ENCODE results near the gene PNKD. TPM values are rescaled to one million over a fixed set of nuclear protein-coding genes. Genes with fewer than 3 reads are reported as not detected.

The PNKD gene
- total RNA-seq, 2 experiments from 2014 or later, result 66.3 to 74.5 TPM

GRCh38 chr2:218296847-218297246, 26.5 kb downstream of the PNKD start:
- intact Hi-C loops (cut with micrococcal nuclease; ENCODE audit: unreplicated experiment), result no loop called here
- Histone ChIP-seq H3K9me2 (ENCODE audit: insufficient read depth, low read length) (no peaks in the 10 kb centered on the region), H3K9me3 (ENCODE audit: low read length) (no peaks in the 10 kb centered on the region), H3K4me2 (ENCODE audit: low read length) (no peak overlapping the region), H2AFZ (ENCODE audit: low read length) (no peak overlapping the region), H3K27ac (ENCODE audit: low read depth, low read length, poor library complexity, severe bottlenecking) (no peak overlapping the region), H3K4me1 (ENCODE audit: insufficient read depth, low read length, poor library complexity, severe bottlenecking) (peaks cover 50% of the 10 kb centered on the region), H3K4me3 (ENCODE audit: low read depth, low read length, poor library complexity, severe bottlenecking) (no peak overlapping the region), H4K20me1 (ENCODE audit: insufficient read depth, low read length) (no peaks in the 10 kb centered on the region), H3K36me3 (ENCODE audit: insufficient read depth, low read length) (no peaks in the 10 kb centered on the region), H3K79me2 (ENCODE audit: insufficient read depth, low read depth, low read length) (peaks cover 4% of the 10 kb centered on the region; the same call in 1 of the 2 replicates)
- ChIA-PET POLR2A (interaction anchor here (1.1 to 1.3 kb wide), 3 partner anchors 60 to 96 kb away, joined by 4 read pairs; partner anchors contain the start of gene CATIP), CTCF (ENCODE audit: unreplicated experiment) (no interaction called here)
- peak; percentile 37; the same call in 1 of the 2 replicates for TF ChIP-seq CTCF (conservative IDR thresholded peaks at IDR 0.05; ENCODE audit: low read length)
- no peak for TF ChIP-seq EZH2phosphoT487 (IDR thresholded peaks at IDR 0.05; ENCODE audit: borderline replicate concordance, low read depth, low read length)
- no TSS peak for BruUV-seq (replicated peaks)
- peak; percentile 33 for DNase-seq (ENCODE audit: low spot score)

GRCh38 chr2:218298314-218298875, 28.1 kb downstream of the PNKD start:
- BruUV-seq (replicated peaks), result no TSS peak
- H3K36me3 ChIP-seq (ENCODE audit: insufficient read depth, low read length), result no peaks in the 10 kb centered on the region
- no peak overlapping the region for H3K4me2 ChIP-seq (ENCODE audit: low read length)
- H3K27ac ChIP-seq (ENCODE audit: low read depth, low read length, poor library complexity, severe bottlenecking), result no peak overlapping the region
- intact Hi-C loops (cut with micrococcal nuclease; ENCODE audit: unreplicated experiment), result no loop called here
- DNase-seq (ENCODE audit: low spot score), result no peak
- H3K4me3 ChIP-seq (ENCODE audit: low read depth, low read length, poor library complexity, severe bottlenecking), result no peak overlapping the region
- H4K20me1 ChIP-seq (ENCODE audit: insufficient read depth, low read length), result no peaks in the 10 kb centered on the region
- peak overlapping the region; percentile 33; the same call in 1 of the 2 replicates for H2AFZ ChIP-seq (ENCODE audit: low read length)
- no peaks in the 10 kb centered on the region for H3K9me3 ChIP-seq (ENCODE audit: low read length)
- TF ChIP-seq EZH2phosphoT487 (IDR thresholded peaks at IDR 0.05; ENCODE audit: borderline replicate concordance, low read depth, low read length) (no peak), CTCF (conservative IDR thresholded peaks at IDR 0.05; ENCODE audit: low read length) (no peak)
- no peaks in the 10 kb centered on the region for H3K79me2 ChIP-seq (ENCODE audit: insufficient read depth, low read depth, low read length)
- ChIA-PET POLR2A (interaction anchor here (0.9 to 1.4 kb wide), 3 partner anchors 29 to 102 kb away, joined by 3 read pairs; partner anchors contain the start of gene CTDSP1), CTCF (ENCODE audit: unreplicated experiment) (interaction anchor here (1.3 kb wide), 1 partner anchor 26 kb away, joined by 3 read pairs; no protein-coding TSS in a partner anchor)
- no peaks in the 10 kb centered on the region for H3K9me2 ChIP-seq (ENCODE audit: insufficient read depth, low read length)
- H3K4me1 ChIP-seq (ENCODE audit: insufficient read depth, low read length, poor library complexity, severe bottlenecking), result peaks cover 40% of the 10 kb centered on the region

- ChIA-PET CTCF (ENCODE audit: unreplicated experiment) (no interaction called here), POLR2A (no interaction called here)
- H2AFZ ChIP-seq (ENCODE audit: low read length), result no peak overlapping the region
- no peaks in the 10 kb centered on the region for H3K36me3 ChIP-seq (ENCODE audit: insufficient read depth, low read length)
- intact Hi-C loops (cut with micrococcal nuclease; ENCODE audit: unreplicated experiment), result loop anchor here (2.0 kb wide), 1 partner anchor 27 kb away; no protein-coding TSS in a partner anchor
- no peaks in the 10 kb centered on the region for H3K9me2 ChIP-seq (ENCODE audit: insufficient read depth, low read length)
- H3K4me2 ChIP-seq (ENCODE audit: low read length), result no peak overlapping the region
- no TSS peak for BruUV-seq (replicated peaks)
- no peak for TF ChIP-seq EZH2phosphoT487 (IDR thresholded peaks at IDR 0.05; ENCODE audit: borderline replicate concordance, low read depth, low read length)
- TF ChIP-seq CTCF (conservative IDR thresholded peaks at IDR 0.05; ENCODE audit: low read length), result no peak
- H3K27ac ChIP-seq (ENCODE audit: low read depth, low read length, poor library complexity, severe bottlenecking), result no peak overlapping the region
- no peaks in the 10 kb centered on the region for H4K20me1 ChIP-seq (ENCODE audit: insufficient read depth, low read length)
- no peaks in the 10 kb centered on the region for H3K9me3 ChIP-seq (ENCODE audit: low read length)
- no peak for DNase-seq (ENCODE audit: low spot score)
- H3K4me3 ChIP-seq (ENCODE audit: low read depth, low read length, poor library complexity, severe bottlenecking), result no peak overlapping the region
- no peaks in the 10 kb centered on the region for H3K79me2 ChIP-seq (ENCODE audit: insufficient read depth, low read depth, low read length)
- H3K4me1 ChIP-seq (ENCODE audit: insufficient read depth, low read length, poor library complexity, severe bottlenecking), result peaks cover 34% of the 10 kb centered on the region
Measured at GRCh38 chr2:218300141-218300540, 29.8 kb downstream of the PNKD start.
